CD14-positive monocyte (primary cell): ENCODE measurements around the gene HSF2BP. TPM values are rescaled to one million over a fixed set of nuclear protein-coding genes. Genes with fewer than 3 reads are reported as not detected.
A peak's percentile ranks its signal among the peaks of the same experiment; 100 is the strongest.

Experiments used
- DNase-seq, 3 donors: peaks; one replicate each; pipeline ENCODE4 v3.0.0-alpha.2; 2011 to 2022
- H2AFZ ChIP-seq: 2 replicates; pipeline ENCODE4 v1.6.0; 2012; ENCODE audit warnings: mild to moderate bottlenecking, low read depth, low read length, inconsistent platforms; ENCODE audit not compliant: insufficient read depth, poor library complexity, severe bottlenecking
- H3K27ac ChIP-seq, 2 donors: 1 replicate in 1 of 2; 2 replicates in 1 of 2; pipeline ENCODE4 v1.5.1; 2012 to 2013; ENCODE audit warnings: low read length in 2 of 2, control low read depth in 1 of 2, inconsistent platforms in 1 of 2, low read depth in 1 of 2, mild to moderate bottlenecking in 1 of 2
- H3K27me3 ChIP-seq, 2 donors: one replicate each; pipeline versions ENCODE4 v1.6.0 to v1.6.1; 2011 to 2013; ENCODE audit warnings: low read length in 2 of 2; ENCODE audit not compliant: control insufficient read depth in 2 of 2, insufficient read depth in 2 of 2
- H3K36me3 ChIP-seq, 2 donors: replicated peaks in 1 of 2; 1 replicate in 1 of 2; 2 replicates in 1 of 2; pipeline versions ENCODE4 v1.5.1 to v1.6.1; 2012 to 2013; ENCODE audit warnings: low read length in 2 of 2, control low read depth in 1 of 2, inconsistent platforms in 1 of 2, mild to moderate bottlenecking in 1 of 2; ENCODE audit not compliant: insufficient read depth in 2 of 2, control insufficient read depth in 1 of 2
- H3K4me1 ChIP-seq, 2 donors: 1 replicate in 1 of 2; 2 replicates in 1 of 2; pipeline versions ENCODE4 v1.5.1 to v1.6.1; 2012 to 2013; ENCODE audit warnings: low read length in 2 of 2, control low read depth in 1 of 2, inconsistent platforms in 1 of 2, mild to moderate bottlenecking in 1 of 2, moderate library complexity in 1 of 2; ENCODE audit not compliant: insufficient read depth in 2 of 2, control insufficient read depth in 1 of 2
- H3K4me2 ChIP-seq: replicated peaks from 2 replicates; pipeline ENCODE3; 2012; ENCODE audit warnings: low read length, moderate library complexity, mild to moderate bottlenecking; ENCODE audit not compliant: poor library complexity, severe bottlenecking; ENCODE audit errors: extremely low read depth
- H3K4me3 ChIP-seq, 3 experiments: fragments of 200-600 bp in 1 of 3; sonication (generic) in 1 of 3; replicated peaks in 1 of 3; 1 replicate in 2 of 3; 2 replicates in 1 of 3; pipeline ENCODE4 v1.5.1; 2011 to 2013; ENCODE audit warnings: low read length in 3 of 3, mild to moderate bottlenecking in 3 of 3, control low read depth in 2 of 3, low read depth in 2 of 3, inconsistent platforms in 1 of 3, moderate library complexity in 1 of 3
- H3K79me2 ChIP-seq: 2 replicates; pipeline ENCODE4 v1.6.0; 2012; ENCODE audit warnings: mild to moderate bottlenecking, control low read depth, inconsistent platforms, low read length, moderate library complexity; ENCODE audit not compliant: insufficient read depth
- H3K9ac ChIP-seq: 2 replicates; pipeline ENCODE4 v1.6.0; 2017; ENCODE audit warnings: low read length, mild to moderate bottlenecking; ENCODE audit not compliant: insufficient read depth, poor library complexity, severe bottlenecking
- H3K9me3 ChIP-seq, 2 donors: replicated peaks in 1 of 2; 1 replicate in 1 of 2; 2 replicates in 1 of 2; pipeline versions ENCODE4 v1.5.1 to v1.6.1; 2012 to 2013; ENCODE audit warnings: low read length in 2 of 2, control low read depth in 1 of 2; ENCODE audit not compliant: control insufficient read depth in 1 of 2, insufficient read depth in 1 of 2
- H4K20me1 ChIP-seq: 2 replicates; pipeline ENCODE4 v1.6.0; 2012; ENCODE audit warnings: mild to moderate bottlenecking, low read length, control low read depth, moderate library complexity; ENCODE audit not compliant: insufficient read depth
- H3K27ac Mint-ChIP-seq, 7 donors: one replicate each; pipeline ENCODE4 v1.8.0; 2020; ENCODE audit warnings: mild to moderate bottlenecking in 7 of 7, mixed read lengths in 7 of 7, moderate library complexity in 6 of 7, inconsistent platforms in 2 of 7
- H3K27me3 Mint-ChIP-seq, 3 donors: one replicate each; pipeline ENCODE4 v1.8.0; 2021 to 2022; ENCODE audit warnings: low read depth in 3 of 3, mild to moderate bottlenecking in 3 of 3, mixed read lengths in 3 of 3, moderate library complexity in 3 of 3, inconsistent platforms in 1 of 3
- H3K36me3 Mint-ChIP-seq, 2 donors: one replicate each; pipeline ENCODE4 v1.8.0; 2020; ENCODE audit warnings: mixed read lengths in 2 of 2, inconsistent platforms in 1 of 2, mild to moderate bottlenecking in 1 of 2
- H3K4me1 Mint-ChIP-seq: one replicate; pipeline ENCODE4 v1.8.0; 2020; ENCODE audit warnings: mild to moderate bottlenecking, mixed read lengths
- H3K4me3 Mint-ChIP-seq, 2 donors: one replicate each; pipeline ENCODE4 v1.8.0; 2020; ENCODE audit warnings: mild to moderate bottlenecking in 2 of 2, mixed read lengths in 2 of 2, moderate library complexity in 1 of 2
- H3K9me3 Mint-ChIP-seq, 7 donors: one replicate each; pipeline ENCODE4 v1.8.0; 2020 to 2022; ENCODE audit warnings: mixed read lengths in 7 of 7, mild to moderate bottlenecking in 6 of 7, moderate library complexity in 6 of 7, inconsistent platforms in 2 of 7
- CTCF ChIP-seq: fragments of 200-600 bp; IDR thresholded peaks from one replicate; pipeline ENCODE4 v1.8.0; 2022; ENCODE audit warnings: antibody characterized with exemption, mild to moderate bottlenecking
- WGBS: methylation state at CpG from one replicate; pipeline ENCODE4 v1.1.5; 2013; ENCODE audit warnings: missing lambda C conversion rate; ENCODE audit not compliant: insufficient coverage; 5-methylcytosine and 5-hydroxymethylcytosine counted together
- intact Hi-C, 2 donors: fragments of 100-400 bp; cut with micrococcal nuclease; formaldehyde crosslinking; loops; one replicate each; pipeline versions ENCODE4 v1.15.0 to v1.15.1; 2023
- polyA minus RNA-seq: library from RNA; depleted of rRNA, polyadenylated mRNA; stranded (reverse); fragments of >200 nt; gene quantifications from 2 replicates; pipeline ENCODE4 v1.2.3, GENCODE V29; 2012
- polyA plus RNA-seq, 3 donors: library from polyadenylated mRNA; depleted of rRNA in 1 of 3; unstranded in 2 of 3; stranded (reverse) in 1 of 3; fragments of 300-500 nt in 2 of 3; fragments of >200 nt in 1 of 3; fragmentation: Illumina TruSeq in 2 of 3; gene quantifications; 1 replicate in 2 of 3; 2 replicates in 1 of 3; pipeline ENCODE4 v1.2.3, GENCODE V29; 2012 to 2021
- total RNA-seq, 12 experiments: library from RNA in 1 of 12; stranded (reverse) in 1 of 12; fragments of 120-200 nt in 1 of 12; gene quantifications; one replicate each; pipeline ENCODE4 v1.2.4 and lab custom pipeline; 2013 to 2026; ENCODE audit warnings: mixed read lengths in 6 of 12, inconsistent platforms in 1 of 12

HSF2BP gene
- 0.06 TPM for total RNA-seq (2013)
- under 1 TPM in 1 of 3 donors, not detected in 2; 0.20 TPM for polyA plus RNA-seq
- polyA minus RNA-seq, result not detected in 2 replicates
- 0 to 0.46 (median 0.12) reads per million in 11 experiments for total RNA-seq (lab: John Stamatoyannopoulos, UW)

- peak within 1 kb of the TSS; percentile 77 for H3K9ac ChIP-seq
- peak within 1 kb of the TSS; percentile 86 for H3K4me2 ChIP-seq
- H3K4me1 Mint-ChIP-seq, result peaks cover 37% of the 10 kb centered on the region
- H3K27me3 Mint-ChIP-seq, result peaks cover 9 to 16% (median 10%) of the 10 kb centered on the region in 3 donors
- intact Hi-C loops, result no loop called here
- DNase-seq, result peak; percentile 71 to 84 (median 77)
- H3K27me3 ChIP-seq, result peaks cover 0 to 3% of the 10 kb centered on the region in 2 donors
- peaks cover 25 to 38% of the 10 kb centered on the region in 2 donors for H3K4me1 ChIP-seq
- no peaks in the 10 kb centered on the region for H3K9me3 ChIP-seq
- H3K36me3 ChIP-seq, result peaks cover 12 to 28% of the 10 kb centered on the region in 2 donors
- H3K36me3 Mint-ChIP-seq, result peaks cover 18 to 28% of the 10 kb centered on the region in 2 donors
- peak within 1 kb of the TSS; percentile 86 to 96 for H3K4me3 Mint-ChIP-seq
- peak within 1 kb of the TSS in 1 of 2 donors; percentile 71 for H3K27ac ChIP-seq
- WGBS, result 9% methylated on average over 92 of the region's 92 CpGs
- H3K9me3 Mint-ChIP-seq, result no peaks in the 10 kb centered on the region
- no peak for TF ChIP-seq CTCF
- H3K27ac Mint-ChIP-seq, result peak within 1 kb of the TSS; percentile 47 to 87 (median 73)
- H4K20me1 ChIP-seq, result peaks cover 6% of the 10 kb centered on the region
- peak within 1 kb of the TSS; percentile 96 for H2AFZ ChIP-seq
- peaks cover 39% of the 10 kb centered on the region for H3K79me2 ChIP-seq
- peak within 1 kb of the TSS; percentile 72 to 94 (median 84) for H3K4me3 ChIP-seq
These were observed at the start of gene HSF2BP, which contains the start of gene RRP1B for GRCh38 chr21:43659136-43660000. Gene HSF2BP (minus strand): TSS chr21:43659488. CDS start chr21:43658096, 1,392 bp downstream. Gene RRP1B (plus strand): TSS chr21:43659560. CDS start chr21:43659665, 105 bp downstream.

GRCh38 chr21:43708745-43709381 is 49.6 kb upstream of the HSF2BP start:
- H4K20me1 ChIP-seq, result no peaks in the 10 kb centered on the region
- H3K27ac ChIP-seq, result no peak overlapping the region
- peaks cover 16 to 23% of the 10 kb centered on the region in 2 donors for H3K4me1 ChIP-seq
- H3K36me3 Mint-ChIP-seq, result no peaks in the 10 kb centered on the region
- no peaks in the 10 kb centered on the region for H3K36me3 ChIP-seq
- peaks cover 6 to 10% (median 8%) of the 10 kb centered on the region in 3 donors for H3K27me3 Mint-ChIP-seq
- intact Hi-C loops, result no loop called here
- H3K27ac Mint-ChIP-seq, result no peak overlapping the region
- H3K4me3 Mint-ChIP-seq, result no peak overlapping the region
- H3K4me3 ChIP-seq, result no peak overlapping the region
- no peaks in the 10 kb centered on the region for H3K27me3 ChIP-seq
- no peaks in the 10 kb centered on the region for H3K79me2 ChIP-seq
- WGBS, result 91% methylated on average over 10 of the region's 13 CpGs
- no peak for TF ChIP-seq CTCF
- no peak overlapping the region for H3K4me2 ChIP-seq
- H2AFZ ChIP-seq, result no peak overlapping the region
- no peak overlapping the region for H3K9ac ChIP-seq
- no peaks in the 10 kb centered on the region for H3K9me3 ChIP-seq
- H3K9me3 Mint-ChIP-seq, result peaks cover 0 to 4% (median 0%) of the 10 kb centered on the region in 7 donors
- peaks cover 17% of the 10 kb centered on the region for H3K4me1 Mint-ChIP-seq
- no peak for DNase-seq
